GM19023 (cell line): Measurements from ENCODE around the gene APOO.

Experiments used
- ATAC-seq: cut with Tn5 transposase; IDR thresholded peaks from one replicate; pipeline ENCODE4 v1.9.1; 2021; ENCODE audit warnings: mild to moderate bottlenecking, moderate library complexity; ENCODE audit not compliant: unreplicated experiment

The APOO gene

DNA sequence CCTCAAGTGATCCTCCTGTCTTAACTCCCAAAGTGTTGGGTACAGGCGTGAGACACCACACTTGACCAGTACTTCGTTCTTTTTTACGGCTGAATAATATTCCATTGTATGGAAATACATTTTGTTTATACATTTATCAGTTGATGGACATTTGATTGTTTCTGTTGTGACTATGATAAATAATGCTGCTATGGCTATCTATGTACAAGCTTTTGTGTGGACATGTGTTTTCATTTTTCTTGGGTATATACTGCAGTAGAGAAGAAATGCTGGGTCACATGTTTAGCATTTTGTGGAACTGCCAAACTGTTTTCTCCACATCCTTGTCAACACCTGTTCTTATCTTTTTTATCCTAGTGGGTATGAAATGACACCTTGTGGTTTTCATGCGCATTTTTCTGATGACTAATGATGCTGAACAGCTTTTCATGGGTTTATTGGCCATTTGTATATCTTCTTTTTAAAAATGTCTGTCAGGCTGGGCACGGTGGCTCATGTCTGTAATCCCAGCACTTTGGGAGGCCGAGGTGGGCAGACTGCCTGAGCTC lies 87.4 kb downstream of the APOO start:
- ATAC-seq: no peak

DNA sequence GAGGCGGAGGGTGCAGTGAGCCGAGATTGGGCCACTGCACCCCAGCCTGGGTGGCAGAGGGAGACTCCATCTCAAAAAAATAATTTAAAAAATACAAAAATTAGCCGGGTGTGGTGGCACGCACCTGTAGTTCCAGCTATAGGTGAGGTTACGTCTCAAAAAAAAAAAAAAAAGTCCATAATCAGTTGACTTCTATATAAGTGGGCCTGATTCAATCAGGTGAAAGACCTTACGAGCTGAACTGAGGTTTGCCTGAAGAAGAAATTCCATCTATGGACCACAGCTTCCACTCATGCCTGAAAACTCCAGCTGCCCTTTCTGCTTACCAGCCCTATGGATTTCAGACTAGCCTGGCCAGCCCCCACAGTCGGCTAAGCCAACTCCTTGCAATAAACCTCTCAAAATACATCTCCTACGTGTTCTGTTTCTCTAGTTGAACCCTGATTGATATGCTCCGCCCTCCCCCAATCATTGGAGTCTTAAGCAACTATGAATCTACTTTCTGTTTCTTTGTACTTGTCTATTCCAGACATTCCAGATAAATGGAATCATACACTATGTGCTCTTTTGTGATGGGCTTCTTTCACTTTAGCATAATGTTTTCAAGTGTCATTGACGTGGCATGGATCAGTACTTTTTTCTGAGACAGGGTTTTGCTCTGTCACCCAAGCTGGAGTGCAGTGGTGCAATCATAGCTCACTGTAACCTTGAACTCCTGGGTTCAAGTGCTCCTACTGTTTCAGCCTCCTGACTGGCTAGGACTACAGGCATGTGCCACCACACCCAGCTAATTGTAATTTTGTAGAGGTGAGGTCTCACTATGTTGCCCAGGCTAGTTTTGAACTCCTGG lies 88.1 kb downstream of the APOO start:
- ATAC-seq: no peak

DNA sequence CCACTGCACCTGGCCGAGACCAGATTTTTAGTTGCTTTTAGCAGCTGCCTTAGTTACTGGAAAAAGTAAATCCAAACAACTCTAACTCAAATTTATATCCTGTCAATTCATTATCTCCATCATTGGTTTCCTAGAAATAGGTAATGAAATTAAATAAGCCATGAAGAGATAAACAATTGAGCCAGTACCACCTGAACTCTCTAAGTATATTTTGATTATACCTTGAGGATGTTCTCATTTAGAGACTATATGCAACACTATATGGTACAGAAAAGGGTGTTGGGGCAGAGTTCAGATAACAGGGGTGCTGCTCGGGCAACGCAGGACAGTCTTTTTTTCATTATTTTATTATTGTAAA lies 89.8 kb downstream of the APOO start:
- ATAC-seq: no peak

DNA sequence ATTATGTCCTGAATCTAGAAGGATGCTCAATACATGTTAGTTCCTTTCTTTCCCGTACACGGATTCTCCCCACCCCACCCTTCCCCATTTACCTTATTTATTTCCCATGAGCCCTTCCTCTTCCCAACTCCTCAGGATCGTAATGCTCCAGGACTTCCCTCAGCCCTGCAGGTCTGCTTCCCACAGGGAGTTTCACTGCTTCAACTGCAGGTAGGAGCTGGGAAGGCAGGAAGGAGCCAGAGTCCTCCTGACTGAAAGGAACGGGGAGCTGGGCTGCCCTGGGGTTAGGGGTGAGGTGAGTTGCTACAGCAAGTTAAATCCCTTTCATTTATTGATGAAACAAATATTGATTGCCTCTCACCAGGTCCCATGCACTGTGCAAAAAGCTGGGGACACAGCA lies 91.6 kb downstream of the APOO start:
- ATAC-seq: no peak

DNA sequence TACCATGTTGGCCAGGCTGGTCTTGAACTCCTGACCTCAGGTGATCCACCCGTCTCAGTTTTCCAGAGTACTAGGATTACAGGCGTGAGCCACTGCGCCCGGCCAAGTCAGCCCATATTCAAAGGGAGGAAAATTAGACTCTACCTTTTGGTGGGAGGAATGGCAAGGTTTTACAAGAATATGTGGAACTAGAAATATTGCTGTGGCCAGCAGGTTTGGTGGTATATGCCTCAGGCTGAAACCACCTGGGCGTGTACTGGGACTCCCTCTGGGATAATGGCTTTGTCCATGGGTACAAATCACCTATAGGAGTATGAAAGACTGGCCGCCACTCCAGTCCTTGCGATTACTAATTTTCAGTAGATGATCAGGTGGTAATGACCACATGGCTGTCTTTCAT lies 92.4 kb downstream of the APOO start:
- ATAC-seq: no peak

DNA sequence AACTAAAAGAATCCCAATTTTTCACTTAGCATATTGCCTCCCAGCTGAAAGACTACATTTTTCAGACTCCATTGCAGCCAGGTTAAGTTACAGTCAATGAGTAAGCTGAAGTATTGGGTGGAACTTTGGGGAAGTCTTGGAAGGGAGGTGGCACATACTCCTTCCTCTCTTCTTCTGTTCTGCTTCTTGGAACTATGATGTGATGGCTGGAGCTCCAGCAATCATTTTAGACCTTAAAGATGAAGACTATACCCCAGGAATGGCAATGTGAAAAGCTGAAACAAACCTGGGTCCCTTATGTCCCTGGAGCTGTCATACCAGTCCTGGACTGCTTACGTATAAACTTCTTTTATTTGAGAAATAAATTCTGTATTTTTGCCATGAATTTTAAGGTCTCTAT lies 93.9 kb downstream of the APOO start:
- ATAC-seq: no peak

DNA sequence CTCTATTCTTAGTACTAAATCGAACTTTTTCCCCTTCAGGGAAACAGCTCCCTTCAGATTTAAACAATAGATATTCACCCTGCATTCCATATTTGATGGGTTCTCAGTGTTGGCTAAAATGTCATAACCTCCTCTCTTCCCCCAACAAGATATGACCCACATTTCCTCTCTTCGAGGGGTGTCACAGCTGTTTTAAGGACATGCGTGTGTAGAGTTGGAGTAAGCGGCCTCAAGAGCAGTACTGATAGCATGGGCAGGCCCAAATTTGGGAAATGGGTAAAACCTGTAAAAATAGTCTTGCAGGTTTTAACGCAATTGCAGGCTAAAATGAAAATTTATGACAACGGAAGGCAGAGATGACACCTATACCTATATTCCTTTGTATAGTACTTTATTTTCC lies 96.1 kb downstream of the APOO start:
- ATAC-seq: no peak

DNA sequence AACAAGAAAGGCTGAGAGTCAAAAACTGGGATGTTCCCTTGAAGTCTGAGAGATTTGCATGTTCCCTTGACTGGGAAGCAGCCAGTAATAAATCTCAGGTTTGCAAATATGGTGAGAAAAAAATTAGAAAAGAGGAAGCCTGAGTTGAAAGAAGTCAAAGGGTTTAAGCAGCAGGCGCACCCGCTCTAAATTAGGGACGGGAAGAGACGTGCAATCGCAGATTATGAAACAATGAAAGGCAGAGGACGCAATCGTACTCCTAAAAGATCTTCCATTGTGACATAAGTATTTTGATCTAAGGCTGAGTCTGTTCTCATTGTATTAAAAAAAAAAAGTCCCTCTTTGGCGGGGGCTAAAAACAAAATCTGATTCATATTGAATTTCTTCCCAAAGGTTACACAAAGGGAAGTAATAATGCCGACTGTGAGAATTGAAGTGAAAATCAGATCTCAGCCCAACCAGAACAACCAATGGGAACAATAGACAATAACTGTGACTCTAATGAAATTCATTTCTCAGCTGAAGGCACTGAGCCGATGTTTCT lies 96.6 kb downstream of the APOO start:
- no peak for ATAC-seq

DNA sequence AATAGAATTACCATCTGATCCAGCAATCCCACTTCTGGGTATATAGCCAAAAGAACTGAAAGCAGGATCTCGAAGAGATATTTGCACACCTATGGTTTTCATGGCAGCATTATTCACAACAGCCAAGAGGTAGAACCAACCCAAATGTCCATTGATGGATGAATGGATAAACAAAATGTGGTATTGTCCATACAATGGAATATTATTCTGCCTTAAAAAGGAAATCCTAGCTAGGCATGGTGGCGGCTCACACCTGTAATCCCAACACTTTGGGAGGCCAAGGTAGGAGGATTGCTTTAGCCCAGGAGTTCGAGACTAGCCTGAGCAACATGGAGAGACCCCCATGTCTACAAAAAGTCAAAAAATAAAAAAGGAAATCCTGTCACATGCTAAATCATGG lies 97.5 kb downstream of the APOO start:
- ATAC-seq: no peak

DNA sequence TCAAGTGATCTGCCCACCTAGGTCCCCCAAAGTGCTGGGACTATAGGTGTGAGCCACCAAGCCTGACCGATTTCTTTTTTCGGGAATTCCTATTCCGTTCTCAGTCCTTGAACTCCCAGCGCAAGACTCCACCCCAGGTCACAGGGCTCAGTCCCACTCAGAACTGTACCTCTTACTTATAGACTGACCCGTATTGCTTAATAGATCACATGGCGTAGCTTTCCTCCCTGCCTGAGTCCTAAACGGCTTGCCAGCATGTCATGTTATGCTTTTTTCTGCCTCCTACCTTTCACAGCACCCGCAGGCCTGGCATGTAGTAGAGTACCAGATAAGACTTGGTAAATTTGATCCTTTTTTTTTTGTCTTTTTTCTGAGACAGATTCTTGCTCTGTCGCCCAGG lies 102.3 kb downstream of the APOO start:
- ATAC-seq: no peak

DNA sequence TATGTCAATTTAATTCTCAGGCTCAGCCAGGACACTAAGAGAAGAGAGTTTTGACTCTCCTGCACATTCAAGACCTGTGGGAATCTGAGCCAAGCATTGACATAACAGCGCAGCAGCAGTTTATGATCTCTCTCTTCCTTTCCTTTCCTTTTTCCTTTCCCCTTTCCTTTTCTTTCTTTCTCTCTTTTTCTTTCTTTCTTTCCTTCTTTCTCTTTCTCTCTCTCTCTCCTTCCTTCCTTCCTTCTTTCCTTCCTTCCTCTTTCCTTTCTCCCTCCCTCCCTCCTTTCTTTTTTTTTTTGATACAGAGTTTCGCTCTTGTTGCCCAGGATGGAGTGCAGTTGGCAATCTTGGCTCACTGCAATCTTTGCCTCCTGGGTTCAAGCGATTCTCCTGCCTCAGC lies 103.2 kb downstream of the APOO start:
- no peak for ATAC-seq

DNA sequence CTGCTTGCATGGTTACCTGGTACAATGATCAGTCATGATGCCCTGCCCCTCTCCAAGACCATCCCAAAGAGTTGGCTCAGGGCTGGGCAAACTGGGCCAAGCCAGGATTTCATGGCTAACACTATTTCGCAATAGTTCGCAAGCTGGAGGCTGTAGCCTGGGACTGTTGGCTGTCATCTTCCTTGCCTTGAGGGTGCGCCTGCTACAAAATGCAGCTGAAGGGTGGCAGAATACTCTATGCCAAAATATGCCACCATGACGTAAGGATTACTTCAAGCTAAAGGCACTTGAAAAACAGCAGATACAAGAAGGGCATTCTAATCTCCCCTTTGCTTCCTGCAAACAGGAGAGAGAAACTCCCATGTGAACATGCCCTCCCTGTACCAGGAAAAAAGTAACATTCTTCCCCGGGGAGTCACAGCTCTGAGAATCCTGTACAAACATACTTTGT lies 103.8 kb downstream of the APOO start:
- no peak for ATAC-seq

DNA sequence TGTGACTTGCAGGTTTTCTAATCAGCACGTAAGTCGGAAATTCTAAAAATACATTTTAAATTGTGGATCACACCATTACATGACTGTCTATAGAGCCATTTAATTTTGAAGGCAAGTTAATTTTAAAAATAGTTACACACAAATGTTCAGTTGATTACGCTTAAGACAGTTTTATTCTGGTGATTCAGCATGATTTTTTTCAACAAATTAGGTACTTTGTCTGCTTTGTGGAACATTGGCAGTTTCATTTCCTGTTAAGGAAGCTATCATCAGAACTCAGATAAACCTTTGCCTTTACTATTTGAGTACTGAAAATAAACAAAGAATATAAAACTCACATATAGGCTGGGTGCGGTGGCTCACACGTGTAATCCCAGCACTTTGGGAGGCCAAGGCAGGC lies 105.3 kb downstream of the APOO start:
- no peak for ATAC-seq

DNA sequence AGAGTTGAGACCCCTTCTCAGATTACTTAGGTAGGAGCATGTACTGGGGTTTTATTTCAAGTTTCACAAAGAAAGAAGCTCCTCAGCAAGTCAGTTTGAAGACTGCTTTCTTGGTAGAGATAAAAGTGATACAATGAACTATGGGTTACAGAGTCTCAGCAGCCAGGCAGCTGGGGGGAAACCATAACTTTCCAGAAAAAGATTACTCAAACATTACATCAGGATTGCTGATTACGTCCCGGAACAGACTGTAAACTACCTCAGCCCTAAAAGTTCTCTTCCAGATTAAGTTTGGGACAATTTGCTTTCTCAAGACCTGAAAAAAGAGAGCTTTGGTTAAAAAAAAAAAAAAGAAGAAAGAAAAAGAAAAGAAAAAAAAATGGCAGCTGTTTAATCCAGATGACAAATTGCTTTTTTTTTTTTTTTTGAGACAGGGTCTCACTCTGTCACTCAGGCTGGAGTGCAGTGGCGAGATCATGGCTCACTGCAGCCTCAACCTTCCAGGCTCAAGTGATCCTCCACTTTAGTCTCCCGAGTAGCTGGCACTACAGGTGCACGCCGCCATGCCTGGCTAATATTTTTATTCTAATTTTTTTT lies 108.2 kb downstream of the APOO start:
- ATAC-seq: no peak

DNA sequence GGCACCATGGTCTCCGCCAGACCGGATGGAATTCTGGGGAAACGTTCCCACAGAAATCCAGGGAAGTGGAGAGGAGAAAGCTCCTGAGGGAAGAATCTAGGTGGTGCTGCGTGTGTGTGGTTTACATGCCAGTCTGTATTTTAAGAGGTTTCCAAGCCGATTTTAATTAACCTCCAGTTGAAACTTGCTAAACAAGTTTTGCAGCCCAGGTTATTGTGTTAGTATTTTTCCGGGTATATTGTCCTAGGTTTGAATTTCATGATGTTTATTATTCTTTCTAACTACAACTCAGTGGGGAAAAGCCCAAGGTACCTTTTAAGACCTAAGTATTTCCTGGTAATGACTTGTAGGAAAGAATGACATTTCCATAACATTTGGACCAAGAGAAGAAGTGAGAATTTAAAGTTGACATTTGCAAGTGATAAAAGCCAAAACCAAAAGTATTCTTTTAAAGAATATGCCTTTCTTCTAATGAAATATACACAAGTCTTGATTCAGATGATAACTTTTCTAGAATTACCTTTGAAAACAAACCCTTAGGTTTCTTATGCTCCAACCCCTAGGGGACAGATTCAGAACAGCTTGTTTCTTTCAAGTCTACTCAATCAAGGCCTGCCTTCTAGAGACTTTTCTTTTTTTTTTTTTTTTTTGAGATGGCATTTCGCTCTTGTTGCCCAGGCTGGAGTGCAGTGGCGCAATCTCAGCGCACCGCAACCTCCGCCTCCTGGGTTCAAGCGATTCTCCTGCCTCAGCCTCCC lies 110.2 kb downstream of the APOO start:
- ATAC-seq: no peak

DNA sequence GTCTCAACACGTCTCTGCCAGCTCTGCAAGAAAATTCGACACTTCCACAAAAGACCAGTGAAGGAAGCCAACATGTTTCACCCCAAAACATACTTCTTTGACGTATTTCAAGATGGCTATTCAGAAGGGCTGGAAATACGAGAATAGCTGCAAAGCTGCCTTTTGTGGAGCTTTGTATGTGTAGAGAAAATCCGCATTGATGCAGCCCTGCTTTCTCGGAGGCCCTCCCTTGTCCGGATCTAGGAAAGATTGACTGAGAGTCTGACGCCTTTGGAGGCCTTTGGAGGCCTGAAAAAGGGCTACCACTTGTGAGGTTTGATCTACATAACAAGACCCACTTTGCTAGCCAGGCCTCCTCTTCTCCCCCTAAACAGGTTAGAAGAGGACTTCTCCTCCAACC lies 112.5 kb downstream of the APOO start:
- no peak for ATAC-seq

DNA sequence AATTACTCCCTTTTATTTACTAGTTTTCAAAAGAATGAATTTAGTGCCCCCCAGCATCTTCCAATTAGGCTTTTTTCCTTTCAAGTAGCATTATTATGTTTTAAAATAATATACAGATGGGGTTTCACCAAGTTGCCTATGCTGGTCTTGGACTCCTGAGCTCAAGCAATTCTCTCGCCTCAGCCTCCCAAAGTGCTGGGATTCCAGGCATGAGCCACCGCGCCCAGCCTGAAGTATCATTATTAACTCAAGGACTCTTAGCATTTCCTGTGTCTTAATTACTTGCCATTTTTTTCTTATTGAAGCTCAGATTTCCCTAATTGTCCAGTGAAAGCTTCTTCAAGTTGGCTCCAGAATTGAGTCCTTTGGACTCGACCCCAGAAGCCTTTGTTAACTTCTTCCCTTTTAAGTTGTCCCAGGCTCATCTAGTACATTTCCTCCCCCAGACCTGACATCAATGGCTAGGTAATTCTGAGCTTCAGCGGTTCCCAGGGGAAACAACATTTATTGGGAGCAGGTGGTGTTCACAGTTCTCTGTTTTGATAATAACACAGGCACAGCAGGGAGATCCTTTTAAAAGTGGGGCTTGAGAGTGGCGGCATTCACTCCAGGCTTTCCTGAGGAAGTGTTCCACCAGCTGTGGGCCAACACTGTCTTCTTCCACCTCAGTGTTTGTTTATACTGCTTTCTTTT lies 114.7 kb downstream of the APOO start:
- no peak for ATAC-seq

DNA sequence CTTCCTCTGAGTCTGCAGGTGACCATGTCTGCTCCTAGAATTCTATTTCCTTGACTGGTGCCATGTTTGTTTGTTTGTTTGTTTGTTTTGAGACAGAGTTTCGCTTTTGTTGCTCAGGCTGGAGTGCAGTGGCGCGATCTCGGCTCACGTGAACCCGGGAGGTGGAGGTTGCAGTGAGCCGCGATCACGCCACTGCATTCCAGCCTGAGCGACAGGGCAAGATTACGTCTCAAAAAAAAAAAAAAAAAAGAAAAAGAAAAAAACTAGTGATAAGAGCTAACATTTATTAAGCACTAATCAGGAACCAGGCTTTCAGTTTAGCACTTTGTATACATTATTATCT lies 117.6 kb downstream of the APOO start:
- ATAC-seq: no peak

DNA sequence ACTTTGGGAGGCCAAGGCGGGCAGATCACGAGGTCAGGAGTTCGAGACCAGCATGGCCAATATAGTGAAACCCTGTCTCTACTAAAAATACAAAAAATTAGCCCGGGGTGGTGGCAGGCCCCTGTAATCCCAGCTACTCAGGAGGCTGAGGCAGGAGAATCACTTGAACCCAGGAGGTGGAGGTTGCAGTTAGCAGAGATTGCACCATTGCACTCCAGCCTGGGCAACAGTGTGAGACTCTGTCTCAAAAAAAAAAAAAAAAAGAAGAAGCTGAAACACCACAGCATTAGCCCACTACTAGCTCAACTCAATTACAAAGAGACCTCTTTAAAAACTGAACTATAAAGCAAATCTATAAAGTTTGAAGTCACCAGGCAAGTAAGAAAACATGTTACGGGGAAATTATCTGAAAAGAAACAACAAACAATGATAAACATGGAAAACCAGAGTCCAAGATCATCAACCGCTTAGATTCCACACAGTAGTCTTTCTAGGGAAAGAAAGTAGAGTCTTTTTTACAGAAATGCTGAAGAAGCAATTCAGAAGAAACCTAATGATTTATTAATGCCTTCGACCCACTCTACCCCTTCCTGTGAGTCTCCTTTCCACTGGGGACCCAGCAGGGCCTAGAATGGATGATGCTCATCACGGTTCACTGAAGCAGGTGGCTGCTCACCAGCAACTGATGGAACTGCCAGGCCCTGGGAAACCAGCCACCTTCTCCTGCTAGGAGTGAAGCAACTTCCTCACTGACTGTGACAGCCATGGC lies 118.2 kb downstream of the APOO start:
- no peak for ATAC-seq

DNA sequence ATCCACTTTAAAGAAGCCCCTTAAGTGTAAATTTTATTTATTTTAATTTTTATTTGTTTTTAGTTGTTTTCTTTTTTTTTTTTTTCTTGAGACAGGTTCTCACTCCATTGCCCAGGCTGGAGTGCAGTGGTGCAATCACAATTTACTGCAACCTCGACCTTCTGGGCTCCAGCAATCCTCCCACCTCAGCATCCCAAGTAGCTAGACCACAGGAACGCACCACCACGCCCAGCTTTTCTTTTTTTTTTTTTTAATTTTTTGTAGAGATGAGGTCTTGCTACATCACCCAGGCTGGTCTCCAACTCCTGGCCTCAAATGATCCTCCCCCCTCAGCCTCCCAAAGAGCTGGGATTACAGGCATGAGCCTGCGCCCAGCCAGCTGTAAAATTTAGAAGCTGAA lies 118.8 kb downstream of the APOO start:
- ATAC-seq: no peak
